OCI-LY7 (cell line): ENCODE data around the gene STOM. TPM values are rescaled to one million over a fixed set of nuclear protein-coding genes. Genes with fewer than 3 reads are reported as not detected.

Experiments used
- BruUV-seq: library from RNA; stranded (reverse); fragments of 400-500 nt; replicated peaks from 2 replicates; lab custom pipeline; 2021; lab: Mats Ljungman, UMichigan
- CTCF ChIA-PET: fragments of 300-600 bp; sonication (Branson Sonifier 250); formaldehyde crosslinking; loops from one replicate; lab custom pipeline; 2022; ENCODE audit warnings: antibody characterized with exemption; ENCODE audit not compliant: unreplicated experiment; lab: Charles Lee
- POLR2A ChIA-PET: fragments of 300-600 bp; sonication (Branson Sonifier 250); formaldehyde crosslinking; loops from one replicate; lab custom pipeline; 2022; ENCODE audit warnings: antibody characterized with exemption; lab: Charles Lee
- DNase-seq: peaks from one replicate; pipeline ENCODE4 v3.0.0-alpha.2; 2015; ENCODE audit warnings: low spot score
- H2AFZ ChIP-seq: fragments of 200-600 bp; sonication (generic), shearing (Covaris generic); 2 replicates; pipeline ENCODE4 v1.6.1; 2014; ENCODE audit warnings: mild to moderate bottlenecking, antibody characterized with exemption, low read length, moderate library complexity
- H3K27ac ChIP-seq: fragments of 200-600 bp; sonication (generic); 2 replicates; pipeline ENCODE4 v1.5.1; 2014; ENCODE audit warnings: mixed run types, low read depth, mild to moderate bottlenecking, moderate library complexity, low read length, inconsistent platforms; ENCODE audit not compliant: poor library complexity, severe bottlenecking
- H3K36me3 ChIP-seq: fragments of 200-600 bp; sonication (generic); 2 replicates; pipeline ENCODE4 v1.6.1; 2014; ENCODE audit warnings: mild to moderate bottlenecking, antibody characterized with exemption, low read length, moderate library complexity, mixed read lengths; ENCODE audit not compliant: insufficient read depth
- H3K4me1 ChIP-seq: fragments of 200-600 bp; sonication (generic); 2 replicates; pipeline ENCODE4 v1.5.1; 2014; ENCODE audit warnings: mild to moderate bottlenecking, low read length; ENCODE audit not compliant: insufficient read depth, poor library complexity, severe bottlenecking
- H3K4me2 ChIP-seq: fragments of 200-600 bp; sonication (generic); 2 replicates; pipeline ENCODE4 v1.6.1; 2014; ENCODE audit warnings: mild to moderate bottlenecking, low read length
- H3K4me3 ChIP-seq: fragments of 200-600 bp; sonication (generic); 2 replicates; pipeline ENCODE4 v1.5.1; 2014; ENCODE audit warnings: mild to moderate bottlenecking, low read depth, low read length; ENCODE audit not compliant: poor library complexity, severe bottlenecking
- H3K79me2 ChIP-seq: fragments of 200-600 bp; sonication (generic); 2 replicates; pipeline ENCODE4 v1.6.1; 2016; ENCODE audit warnings: low read depth, mild to moderate bottlenecking, low read length, moderate library complexity, mixed read lengths; ENCODE audit not compliant: insufficient read depth
- H3K9me2 ChIP-seq: fragments of 200-600 bp; sonication (generic); 2 replicates; pipeline ENCODE4 v1.6.1; 2016; ENCODE audit warnings: mild to moderate bottlenecking, low read length, mixed read lengths; ENCODE audit not compliant: insufficient read depth
- H3K9me3 ChIP-seq: fragments of 200-600 bp; sonication (generic); 2 replicates; pipeline ENCODE4 v1.6.1; 2014; ENCODE audit warnings: mild to moderate bottlenecking, mixed run types, low read length, mixed read lengths
- H4K20me1 ChIP-seq: fragments of 200-600 bp; sonication (generic); 2 replicates; pipeline ENCODE4 v1.6.1; 2014; ENCODE audit warnings: mild to moderate bottlenecking, antibody characterized with exemption, low read length, moderate library complexity, mixed read lengths; ENCODE audit not compliant: insufficient read depth
- CTCF ChIP-seq: fragments of 200-600 bp; sonication (generic); conservative IDR thresholded peaks from 2 replicates; pipeline ENCODE4 v1.5.1; 2014; ENCODE audit warnings: mild to moderate bottlenecking, antibody characterized with exemption, low read length, moderate library complexity, mixed read lengths
- EZH2phosphoT487 ChIP-seq: fragments of 200-600 bp; sonication (generic); IDR thresholded peaks from 2 replicates; pipeline ENCODE4 v1.6.1; 2018; ENCODE audit warnings: low read depth, borderline replicate concordance, mild to moderate bottlenecking, mixed run types, antibody characterized with exemption, low read length, moderate library complexity, mixed read lengths
- intact Hi-C: fragments of 100-400 bp; cut with micrococcal nuclease; formaldehyde crosslinking; loops from one replicate; pipeline ENCODE4 v1.10.0; 2022; ENCODE audit not compliant: unreplicated experiment
- total RNA-seq, 2 experiments: library from RNA; depleted of rRNA in 1 of 2; stranded (reverse); fragments of >200 nt in 1 of 2; shearing (Covaris generic) in 1 of 2; gene quantifications; 2 replicates each; pipeline ENCODE4 v1.2.3, GENCODE V29; 2014 to 2022

The STOM gene
- total RNA-seq, 2 experiments from 2014 or later = 5.7 to 7.3 TPM

DNA sequence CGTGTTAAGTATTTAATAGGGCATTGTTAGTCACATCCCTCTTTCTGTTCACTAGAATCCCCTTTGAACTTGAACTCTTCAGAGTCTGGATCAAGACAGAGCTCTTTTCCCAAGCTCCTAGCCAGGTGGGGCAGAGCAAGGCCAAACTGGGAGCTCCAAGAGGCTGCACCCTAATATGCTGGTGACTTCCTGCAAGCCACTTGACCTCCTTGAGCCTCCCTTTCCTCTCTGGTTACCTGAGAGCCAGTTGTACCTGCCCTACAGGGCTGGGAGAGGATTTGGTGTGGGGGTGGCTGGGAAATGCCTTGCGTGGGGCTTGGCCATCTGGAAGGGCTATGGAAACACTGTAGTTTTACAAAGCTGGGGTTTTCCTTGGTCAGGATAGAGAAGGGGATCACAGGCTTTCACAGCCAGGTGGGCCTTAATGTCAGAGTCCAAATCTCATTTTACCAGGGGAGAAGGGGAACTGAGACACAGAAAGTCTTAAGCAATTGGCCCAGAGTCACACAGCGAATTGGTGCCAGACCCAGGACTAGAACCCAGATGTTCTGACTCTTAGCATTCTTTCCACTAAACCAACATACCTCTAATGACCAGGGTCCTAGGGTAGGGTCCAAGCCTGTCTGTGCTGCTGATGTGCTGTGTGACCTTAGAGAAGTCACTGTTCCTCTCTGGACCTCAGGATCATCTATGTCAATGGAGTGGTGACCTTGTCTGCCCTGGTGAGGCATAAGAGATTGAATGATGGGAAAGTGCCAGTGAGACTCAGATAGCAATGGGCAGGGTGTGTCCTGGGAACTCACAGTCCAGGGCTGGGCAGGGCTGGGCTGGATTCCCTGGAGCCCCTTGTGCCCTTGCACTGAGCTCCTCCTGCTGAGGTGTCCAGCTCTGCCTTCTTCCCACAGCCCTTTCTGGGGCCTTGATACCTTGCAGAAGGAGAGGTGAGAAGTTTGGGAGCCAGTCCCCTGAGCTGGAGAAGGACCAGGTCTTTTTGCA is 66.3 kb downstream of the STOM start:
- no peak overlapping the region for H3K27ac ChIP-seq
- TF ChIP-seq CTCF (no peak), EZH2phosphoT487 (no peak)
- intact Hi-C loops = no loop called here
- CTCF ChIA-PET = interaction anchor here (0.7 kb wide), 1 partner anchor 137 kb away, joined by 3 read pairs; no protein-coding TSS in a partner anchor
- DNase-seq = no peak
- H4K20me1 ChIP-seq = no peaks in the 10 kb centered on the region
- no peak overlapping the region for H3K4me3 ChIP-seq
- no peaks in the 10 kb centered on the region for H3K36me3 ChIP-seq
- H3K79me2 ChIP-seq = no peaks in the 10 kb centered on the region
- BruUV-seq = no TSS peak
- H2AFZ ChIP-seq = no peak overlapping the region
- POLR2A ChIA-PET = no interaction called here
- peaks cover 3% of the 10 kb centered on the region for H3K4me1 ChIP-seq
- H3K9me3 ChIP-seq = no peaks in the 10 kb centered on the region
- H3K9me2 ChIP-seq = no peaks in the 10 kb centered on the region
- H3K4me2 ChIP-seq = no peak overlapping the region

DNA sequence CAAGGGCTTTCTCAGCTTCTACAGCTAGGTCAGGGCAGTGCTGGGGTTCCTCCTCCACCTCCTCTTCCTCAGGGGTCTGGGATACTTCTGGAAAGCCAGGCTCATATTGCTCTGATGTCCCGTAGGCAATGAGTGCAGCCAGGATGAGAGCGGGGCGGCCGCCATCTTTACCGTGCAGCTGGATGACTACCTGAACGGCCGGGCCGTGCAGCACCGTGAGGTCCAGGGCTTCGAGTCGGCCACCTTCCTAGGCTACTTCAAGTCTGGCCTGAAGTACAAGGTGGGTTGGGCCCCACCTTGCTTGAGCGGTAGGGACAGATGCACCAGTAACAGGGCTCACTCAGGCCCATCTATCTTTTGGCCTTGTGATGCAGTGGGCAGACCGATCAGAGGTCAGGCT is 67.3 kb downstream of the STOM start:
- CTCF ChIA-PET = interaction anchor here (0.7 kb wide), 1 partner anchor 138 kb away, joined by 3 read pairs; no protein-coding TSS in a partner anchor
- H3K9me3 ChIP-seq = no peaks in the 10 kb centered on the region
- no peak overlapping the region for H3K4me3 ChIP-seq
- H3K4me1 ChIP-seq = peaks cover 3% of the 10 kb centered on the region
- no peak for DNase-seq
- H4K20me1 ChIP-seq = no peaks in the 10 kb centered on the region
- no peak overlapping the region for H3K4me2 ChIP-seq
- H3K36me3 ChIP-seq = no peaks in the 10 kb centered on the region
- no TSS peak for BruUV-seq
- no peak overlapping the region for H3K27ac ChIP-seq
- no peak overlapping the region for H2AFZ ChIP-seq
- TF ChIP-seq CTCF (no peak), EZH2phosphoT487 (no peak)
- no peaks in the 10 kb centered on the region for H3K79me2 ChIP-seq
- no peaks in the 10 kb centered on the region for H3K9me2 ChIP-seq
- intact Hi-C loops = no loop called here
- POLR2A ChIA-PET = no interaction called here

DNA sequence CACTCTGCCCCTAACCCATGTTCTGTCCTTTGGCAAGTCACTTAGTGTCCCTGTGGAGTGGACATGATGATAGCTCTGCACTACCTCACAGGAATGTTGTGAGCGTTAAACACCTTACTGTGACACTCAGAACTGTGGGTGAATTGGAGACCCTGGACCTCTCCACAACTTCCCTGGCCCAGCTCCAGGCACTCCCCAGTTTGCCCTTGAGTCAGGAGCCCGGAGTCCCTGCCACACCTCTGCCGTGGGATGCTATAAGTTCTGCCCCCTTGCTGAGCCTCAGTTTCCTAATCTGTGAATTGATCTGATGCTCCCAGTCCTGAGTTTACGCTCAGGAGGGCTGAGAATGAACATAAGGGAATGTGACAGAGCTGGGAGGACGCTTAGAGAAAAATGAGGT is 67.7 kb downstream of the STOM start:
- no peaks in the 10 kb centered on the region for H3K9me2 ChIP-seq

More for the DNA sequence above, 67.7 kb downstream of the STOM start:
- H4K20me1 ChIP-seq = no peaks in the 10 kb centered on the region
- TF ChIP-seq EZH2phosphoT487 (no peak), CTCF (no peak)
- intact Hi-C loops = no loop called here
- POLR2A ChIA-PET = no interaction called here
- H2AFZ ChIP-seq = no peak overlapping the region
- BruUV-seq = no TSS peak
- DNase-seq = no peak
- H3K9me3 ChIP-seq = no peaks in the 10 kb centered on the region
- H3K36me3 ChIP-seq = no peaks in the 10 kb centered on the region
- no peak overlapping the region for H3K27ac ChIP-seq
- H3K79me2 ChIP-seq = no peaks in the 10 kb centered on the region
- peaks cover 3% of the 10 kb centered on the region for H3K4me1 ChIP-seq
- CTCF ChIA-PET = no interaction called here
- no peak overlapping the region for H3K4me2 ChIP-seq
- no peak overlapping the region for H3K4me3 ChIP-seq
